Urinary bladder (tissue), 4 donors: ENCODE measurements around the gene SLC49A3. TPM values are rescaled to one million over a fixed set of nuclear protein-coding genes. Genes with fewer than 3 reads are reported as not detected.
"Not testable (repeated sequence)": the region's sequence is repeated elsewhere in the genome, so short reads cannot be mapped to it uniquely, and the experiment has no call there.

ENCODE experiments used
- DNase-seq: peaks from one replicate; pipeline ENCODE4 v3.0.0-alpha.2; 2015; ENCODE audit errors: extremely low spot score
- H3K27ac ChIP-seq: one replicate; pipeline ENCODE4 v1.5.1; 2013; ENCODE audit warnings: low read depth, mild to moderate bottlenecking, moderate library complexity
- H3K36me3 ChIP-seq: one replicate; pipeline ENCODE4 v1.6.1; 2013; ENCODE audit warnings: mild to moderate bottlenecking, moderate library complexity; ENCODE audit not compliant: insufficient read depth
- H3K4me1 ChIP-seq: one replicate; pipeline ENCODE4 v1.6.1; 2013; ENCODE audit warnings: mild to moderate bottlenecking, moderate library complexity; ENCODE audit not compliant: insufficient read depth
- H3K4me3 ChIP-seq: one replicate; pipeline ENCODE4 v1.5.1; 2013; ENCODE audit warnings: low read depth, low read length
- WGBS: extraction: QIAGEN DNeasy Blood & Tissue Kit; methylation state at CpG from one replicate; pipeline ENCODE4 v1.1.7; 2013; 5-methylcytosine and 5-hydroxymethylcytosine counted together
- polyA plus RNA-seq: library from polyadenylated mRNA; stranded (reverse); fragments of 200-250 nt; gene quantifications from one replicate; pipeline ENCODE4 v1.2.3, GENCODE V29; 2013
- total RNA-seq: library from RNA; depleted of rRNA; stranded (reverse); fragments of >200 nt; gene quantifications from one replicate; pipeline ENCODE4 v1.2.3, GENCODE V29; 2014
- donor health status: healthy with polysubstance abuse.
- donor health status: healthy.

SLC49A3 gene
- total RNA-seq (2.1 TPM), polyA plus RNA-seq (7.9 TPM)

GRCh38 chr4:688854-689681 lies at the start of gene SLC49A3:
Gene SLC49A3 (minus strand): TSS chr4:689151. CDS start chr4:689127, 24 bp downstream.
- WGBS = 11% methylated on average over 59 of the region's 59 CpGs
- DNase-seq = no peak
- peak within 1 kb of the TSS; percentile 38 for H3K27ac ChIP-seq

GRCh38 chr4:736561-736960 lies 47.6 kb upstream of the SLC49A3 start:
- not testable (repeated sequence) for H3K27ac ChIP-seq, H3K4me3 ChIP-seq, DNase-seq, H3K36me3 ChIP-seq, H3K4me1 ChIP-seq
- 97% methylated on average over 33 of the region's 34 CpGs for WGBS

More at GRCh38 chr4:688854-689681, at the start of gene SLC49A3:
- H3K36me3 ChIP-seq = no peaks in the 10 kb centered on the region
- no peaks in the 10 kb centered on the region for H3K4me1 ChIP-seq
- H3K4me3 ChIP-seq = peak within 1 kb of the TSS; percentile 35

- Histone ChIP-seq H3K27ac (no peak overlapping the region), H3K4me1 (no peaks in the 10 kb centered on the region), H3K4me3 (no peak overlapping the region), H3K36me3 (peaks cover 9% of the 10 kb centered on the region)
- WGBS = 96% methylated on average over 8 of the region's 8 CpGs
- no peak for DNase-seq
Observed at GRCh38 chr4:735583-735982, 46.6 kb upstream of the SLC49A3 start.

- Histone ChIP-seq H3K4me1 (no peaks in the 10 kb centered on the region), H3K4me3 (no peak overlapping the region), H3K36me3 (peaks cover 8% of the 10 kb centered on the region), H3K27ac (no peak overlapping the region)
- WGBS = 93% methylated on average over 9 of the region's 9 CpGs
- no peak for DNase-seq
Observed at GRCh38 chr4:734951-735350, 46.0 kb upstream of the SLC49A3 start.

GRCh38 chr4:734075-734474 lies 45.1 kb upstream of the SLC49A3 start:
- Histone ChIP-seq H3K36me3 (peaks cover 7% of the 10 kb centered on the region), H3K4me1 (no peaks in the 10 kb centered on the region), H3K27ac (no peak overlapping the region), H3K4me3 (no peak overlapping the region)
- DNase-seq = no peak
- 93% methylated on average over 9 of the region's 9 CpGs for WGBS

- no peak for DNase-seq
- peaks cover 7% of the 10 kb centered on the region for H3K36me3 ChIP-seq
- H3K27ac ChIP-seq = no peak overlapping the region
- WGBS = 94% methylated on average over 18 of the region's 18 CpGs
- no peaks in the 10 kb centered on the region for H3K4me1 ChIP-seq
- H3K4me3 ChIP-seq = no peak overlapping the region
Observed at GRCh38 chr4:733631-733980, 44.7 kb upstream of the SLC49A3 start.

- H3K36me3 ChIP-seq = peaks cover 7% of the 10 kb centered on the region
- 89% methylated on average over 32 of the region's 32 CpGs for WGBS
- H3K27ac ChIP-seq = no peak overlapping the region
Observed at GRCh38 chr4:732911-733630, 44.1 kb upstream of the SLC49A3 start.

GRCh38 chr4:732486-732885 lies 43.5 kb upstream of the SLC49A3 start:
- WGBS = 94% methylated on average over 20 of the region's 20 CpGs
- Histone ChIP-seq H3K4me1 (no peaks in the 10 kb centered on the region), H3K27ac (no peak overlapping the region), H3K36me3 (peaks cover 7% of the 10 kb centered on the region), H3K4me3 (no peak overlapping the region)
- DNase-seq = no peak

More at GRCh38 chr4:732911-733630, 44.1 kb upstream of the SLC49A3 start:
- DNase-seq = no peak
- H3K4me1 ChIP-seq = no peaks in the 10 kb centered on the region
- no peak overlapping the region for H3K4me3 ChIP-seq

GRCh38 chr4:731954-732353 lies 43.0 kb upstream of the SLC49A3 start:
- not testable (repeated sequence) for H3K27ac ChIP-seq, DNase-seq, H3K4me3 ChIP-seq, H3K4me1 ChIP-seq, H3K36me3 ChIP-seq
- WGBS = 83% methylated on average over 25 of the region's 27 CpGs

GRCh38 chr4:730946-731904 lies 42.3 kb upstream of the SLC49A3 start:
- not testable (repeated sequence) for H3K36me3 ChIP-seq, DNase-seq, H3K4me3 ChIP-seq, H3K4me1 ChIP-seq, H3K27ac ChIP-seq
- 94% methylated on average over 52 of the region's 68 CpGs for WGBS

GRCh38 chr4:730511-730910 lies 41.6 kb upstream of the SLC49A3 start:
- H3K36me3 ChIP-seq = peaks cover 5% of the 10 kb centered on the region
- 97% methylated on average over 27 of the region's 27 CpGs for WGBS
- no peak overlapping the region for H3K4me3 ChIP-seq

GRCh38 chr4:729336-730315 lies 40.7 kb upstream of the SLC49A3 start:
- WGBS = 93% methylated on average over 20 of the region's 20 CpGs
- H3K27ac ChIP-seq = no peak overlapping the region
- no peaks in the 10 kb centered on the region for H3K36me3 ChIP-seq
- no peaks in the 10 kb centered on the region for H3K4me1 ChIP-seq
- no peak overlapping the region for H3K4me3 ChIP-seq
- DNase-seq = no peak

More at GRCh38 chr4:730511-730910, 41.6 kb upstream of the SLC49A3 start:
- no peak for DNase-seq
- Histone ChIP-seq H3K27ac (no peak overlapping the region), H3K4me1 (no peaks in the 10 kb centered on the region)
